ENCODE data around the gene PGM5. TPM values are rescaled to one million over a fixed set of nuclear protein-coding genes. Genes with fewer than 3 reads are reported as not detected.

PGM5 gene
- total and polyA plus RNA-seq, 3 experiments from 2014 or later, result not detected

GRCh38 chr9:68431307-68431706 is 74.9 kb downstream of the PGM5 start:
- CTCF ChIA-PET, result no interaction called here
- no peaks in the 10 kb centered on the region for H3K36me3 Mint-ChIP-seq
- Histone ChIP-seq H3K27ac (ENCODE audit: low read depth, low read length) (no peak overlapping the region), H3K9me3 (ENCODE audit: low read length) (no peaks in the 10 kb centered on the region), H3K36me3 (ENCODE audit: insufficient read depth, low read length) (no peaks in the 10 kb centered on the region), H3K4me1 (ENCODE audit: insufficient read depth, low read length) (no peaks in the 10 kb centered on the region), H3K27me3 (ENCODE audit: insufficient read depth, low read length, poor library complexity, severe bottlenecking) (no peaks in the 10 kb centered on the region), H3K4me3 (ENCODE audit: low read length) (no peak overlapping the region)
- H3K4me1 Mint-ChIP-seq, result no peaks in the 10 kb centered on the region
- H3K4me3 Mint-ChIP-seq, result no peak overlapping the region
- H3K27ac Mint-ChIP-seq, result peak overlapping the region in 1 of 8 donors; percentile 40
- POLR2A ChIA-PET, result no interaction called here
- no peaks in the 10 kb centered on the region for H3K9me3 Mint-ChIP-seq
- H3K27me3 Mint-ChIP-seq, result peaks cover 0 to 12% of the 10 kb centered on the region in 2 donors
- DNase-seq, result no peak

DNA sequence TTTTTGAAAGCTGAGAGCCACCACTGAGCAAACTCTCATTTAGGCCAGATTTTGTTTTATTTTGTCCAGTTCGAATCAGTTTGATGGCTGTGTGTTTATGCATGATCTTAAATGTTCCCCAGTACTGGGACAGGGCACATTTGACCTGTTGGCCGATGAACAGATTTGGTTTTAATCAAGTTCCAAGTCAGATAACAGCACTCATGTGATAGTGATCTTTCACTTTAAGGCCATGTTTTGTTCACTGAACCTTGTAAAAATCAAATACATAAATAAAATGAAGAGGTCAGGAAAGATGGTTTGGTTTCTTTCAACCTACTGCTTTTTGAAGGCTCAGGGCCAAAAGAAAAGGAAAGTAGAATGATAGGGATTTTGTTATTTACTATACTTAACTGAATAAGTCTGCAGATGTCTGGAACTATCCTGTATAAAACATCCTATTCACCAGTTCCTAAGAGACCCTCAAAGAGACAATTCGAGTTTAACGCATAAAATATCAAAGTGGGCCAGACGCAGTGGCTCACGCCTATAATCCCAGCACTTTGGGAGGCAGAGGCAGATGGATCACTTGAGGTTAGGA is 77.2 kb downstream of the PGM5 start:
- Histone ChIP-seq H3K27me3 (ENCODE audit: insufficient read depth, low read length, poor library complexity, severe bottlenecking) (no peaks in the 10 kb centered on the region), H3K36me3 (ENCODE audit: insufficient read depth, low read length) (no peaks in the 10 kb centered on the region), H3K9me3 (ENCODE audit: low read length) (no peaks in the 10 kb centered on the region), H3K4me3 (ENCODE audit: low read length) (no peak overlapping the region), H3K27ac (ENCODE audit: low read depth, low read length) (no peak overlapping the region), H3K4me1 (ENCODE audit: insufficient read depth, low read length) (no peaks in the 10 kb centered on the region)
- H3K27me3 Mint-ChIP-seq, result peaks cover 0 to 23% of the 10 kb centered on the region in 2 donors
- no peak overlapping the region for H3K27ac Mint-ChIP-seq
- H3K36me3 Mint-ChIP-seq, result no peaks in the 10 kb centered on the region
- no peaks in the 10 kb centered on the region for H3K9me3 Mint-ChIP-seq
- CTCF ChIA-PET, result no interaction called here
- POLR2A ChIA-PET, result no interaction called here
- DNase-seq, result no peak
- no peak overlapping the region for H3K4me3 Mint-ChIP-seq
- H3K4me1 Mint-ChIP-seq, result no peaks in the 10 kb centered on the region

GRCh38 chr9:68437785-68438184 is 81.4 kb downstream of the PGM5 start:
- ChIA-PET CTCF (no interaction called here), POLR2A (no interaction called here)
- Mint-ChIP-seq H3K27me3 (peaks cover 0 to 23% of the 10 kb centered on the region in 2 donors), H3K36me3 (no peaks in the 10 kb centered on the region), H3K9me3 (peaks cover 5 to 16% (median 7%) of the 10 kb centered on the region in 5 donors), H3K4me1 (no peaks in the 10 kb centered on the region), H3K27ac (no peak overlapping the region), H3K4me3 (no peak overlapping the region)
- H3K9me3 ChIP-seq (ENCODE audit: low read length), result no peaks in the 10 kb centered on the region
- no peak overlapping the region for H3K4me3 ChIP-seq (ENCODE audit: low read length)
- H3K36me3 ChIP-seq (ENCODE audit: insufficient read depth, low read length), result no peaks in the 10 kb centered on the region
- no peak overlapping the region for H3K27ac ChIP-seq (ENCODE audit: low read depth, low read length)
- no peaks in the 10 kb centered on the region for H3K4me1 ChIP-seq (ENCODE audit: insufficient read depth, low read length)
- no peaks in the 10 kb centered on the region for H3K27me3 ChIP-seq (ENCODE audit: insufficient read depth, low read length, poor library complexity, severe bottlenecking)
- DNase-seq, result no peak

- H3K27ac Mint-ChIP-seq, result no peak overlapping the region
- peaks cover 5 to 16% (median 7%) of the 10 kb centered on the region in 5 donors for H3K9me3 Mint-ChIP-seq
- no peaks in the 10 kb centered on the region for H3K36me3 Mint-ChIP-seq
- no peak overlapping the region for H3K4me3 Mint-ChIP-seq
- DNase-seq, result no peak
- Histone ChIP-seq H3K27ac (ENCODE audit: low read depth, low read length) (no peak overlapping the region), H3K27me3 (ENCODE audit: insufficient read depth, low read length, poor library complexity, severe bottlenecking) (no peaks in the 10 kb centered on the region), H3K9me3 (ENCODE audit: low read length) (no peaks in the 10 kb centered on the region), H3K36me3 (ENCODE audit: insufficient read depth, low read length) (no peaks in the 10 kb centered on the region), H3K4me3 (ENCODE audit: low read length) (no peak overlapping the region), H3K4me1 (ENCODE audit: insufficient read depth, low read length) (no peaks in the 10 kb centered on the region)
- POLR2A ChIA-PET, result no interaction called here
- CTCF ChIA-PET, result no interaction called here
- no peaks in the 10 kb centered on the region for H3K4me1 Mint-ChIP-seq
- H3K27me3 Mint-ChIP-seq, result peaks cover 0 to 5% of the 10 kb centered on the region in 2 donors
Observed at GRCh38 chr9:68443624-68444023, 87.2 kb downstream of the PGM5 start.

GRCh38 chr9:68446836-68447235 is 90.4 kb downstream of the PGM5 start:
- H3K27me3 ChIP-seq (ENCODE audit: insufficient read depth, low read length, poor library complexity, severe bottlenecking), result no peaks in the 10 kb centered on the region
- DNase-seq, result no peak
- no peaks in the 10 kb centered on the region for H3K36me3 Mint-ChIP-seq
- POLR2A ChIA-PET, result no interaction called here
- CTCF ChIA-PET, result no interaction called here
- H3K4me1 Mint-ChIP-seq, result no peaks in the 10 kb centered on the region
- peaks cover 0 to 5% of the 10 kb centered on the region in 2 donors for H3K27me3 Mint-ChIP-seq
- H3K36me3 ChIP-seq (ENCODE audit: insufficient read depth, low read length), result no peaks in the 10 kb centered on the region
- H3K27ac Mint-ChIP-seq, result no peak overlapping the region
- peaks cover 0 to 2% (median 0%) of the 10 kb centered on the region in 5 donors for H3K9me3 Mint-ChIP-seq
- no peak overlapping the region for H3K27ac ChIP-seq (ENCODE audit: low read depth, low read length)
- no peaks in the 10 kb centered on the region for H3K9me3 ChIP-seq (ENCODE audit: low read length)
- H3K4me1 ChIP-seq (ENCODE audit: insufficient read depth, low read length), result no peaks in the 10 kb centered on the region
- H3K4me3 Mint-ChIP-seq, result no peak overlapping the region
- H3K4me3 ChIP-seq (ENCODE audit: low read length), result no peak overlapping the region

GRCh38 chr9:68447611-68448010 is 91.2 kb downstream of the PGM5 start:
- peaks cover 0 to 2% (median 0%) of the 10 kb centered on the region in 5 donors for H3K9me3 Mint-ChIP-seq
- H3K4me1 Mint-ChIP-seq, result no peaks in the 10 kb centered on the region
- no peak overlapping the region for H3K27ac Mint-ChIP-seq
- H3K27ac ChIP-seq (ENCODE audit: low read depth, low read length), result no peak overlapping the region
- H3K4me3 Mint-ChIP-seq, result no peak overlapping the region
- POLR2A ChIA-PET, result no interaction called here
- no peaks in the 10 kb centered on the region for H3K4me1 ChIP-seq (ENCODE audit: insufficient read depth, low read length)
- H3K36me3 ChIP-seq (ENCODE audit: insufficient read depth, low read length), result no peaks in the 10 kb centered on the region
- CTCF ChIA-PET, result no interaction called here
- no peaks in the 10 kb centered on the region for H3K27me3 ChIP-seq (ENCODE audit: insufficient read depth, low read length, poor library complexity, severe bottlenecking)
- no peak overlapping the region for H3K4me3 ChIP-seq (ENCODE audit: low read length)
- no peak for DNase-seq
- H3K9me3 ChIP-seq (ENCODE audit: low read length), result no peaks in the 10 kb centered on the region
- H3K36me3 Mint-ChIP-seq, result no peaks in the 10 kb centered on the region
- H3K27me3 Mint-ChIP-seq, result peaks cover 2 to 5% of the 10 kb centered on the region in 2 donors

GRCh38 chr9:68454579-68455334 is 98.3 kb downstream of the PGM5 start:
- H3K4me3 ChIP-seq (ENCODE audit: low read length), result no peak overlapping the region
- ChIA-PET CTCF (no interaction called here), POLR2A (no interaction called here)
- no peaks in the 10 kb centered on the region for H3K36me3 ChIP-seq (ENCODE audit: insufficient read depth, low read length)
- no peaks in the 10 kb centered on the region for H3K9me3 ChIP-seq (ENCODE audit: low read length)
- no peak overlapping the region for H3K27ac ChIP-seq (ENCODE audit: low read depth, low read length)
- H3K4me1 ChIP-seq (ENCODE audit: insufficient read depth, low read length), result no peaks in the 10 kb centered on the region
- Mint-ChIP-seq H3K27me3 (peaks cover 0 to 2% of the 10 kb centered on the region in 2 donors), H3K9me3 (peaks cover 0 to 2% (median 0%) of the 10 kb centered on the region in 5 donors), H3K4me1 (no peaks in the 10 kb centered on the region), H3K27ac (no peak overlapping the region), H3K4me3 (no peak overlapping the region), H3K36me3 (no peaks in the 10 kb centered on the region)
- H3K27me3 ChIP-seq (ENCODE audit: insufficient read depth, low read length, poor library complexity, severe bottlenecking), result no peaks in the 10 kb centered on the region
- no peak for DNase-seq

GRCh38 chr9:68455451-68455850 is 99.0 kb downstream of the PGM5 start:
- no peaks in the 10 kb centered on the region for H3K27me3 ChIP-seq (ENCODE audit: insufficient read depth, low read length, poor library complexity, severe bottlenecking)
- DNase-seq, result no peak
- no peaks in the 10 kb centered on the region for H3K36me3 ChIP-seq (ENCODE audit: insufficient read depth, low read length)
- no peaks in the 10 kb centered on the region for H3K9me3 ChIP-seq (ENCODE audit: low read length)
- ChIA-PET POLR2A (no interaction called here), CTCF (no interaction called here)
- Mint-ChIP-seq H3K27ac (no peak overlapping the region), H3K9me3 (peaks cover 0 to 2% (median 0%) of the 10 kb centered on the region in 5 donors), H3K4me3 (no peak overlapping the region), H3K4me1 (no peaks in the 10 kb centered on the region), H3K27me3 (peaks cover 0 to 2% of the 10 kb centered on the region in 2 donors), H3K36me3 (no peaks in the 10 kb centered on the region)
- no peak overlapping the region for H3K27ac ChIP-seq (ENCODE audit: low read depth, low read length)
- no peaks in the 10 kb centered on the region for H3K4me1 ChIP-seq (ENCODE audit: insufficient read depth, low read length)
- H3K4me3 ChIP-seq (ENCODE audit: low read length), result no peak overlapping the region
